GM12874 (cell line): ENCODE measurements around the gene STIM2.

Experiments
- TF ChIP-seq, protein P1 (sequence below): IDR thresholded peaks from 2 replicates; pipeline ENCODE4 v1.5.1; 2011; ENCODE audit warnings: low read depth, mild to moderate bottlenecking, control low read depth, low read length, moderate library complexity; ENCODE audit not compliant: insufficient read depth

STIM2 gene

DNA sequence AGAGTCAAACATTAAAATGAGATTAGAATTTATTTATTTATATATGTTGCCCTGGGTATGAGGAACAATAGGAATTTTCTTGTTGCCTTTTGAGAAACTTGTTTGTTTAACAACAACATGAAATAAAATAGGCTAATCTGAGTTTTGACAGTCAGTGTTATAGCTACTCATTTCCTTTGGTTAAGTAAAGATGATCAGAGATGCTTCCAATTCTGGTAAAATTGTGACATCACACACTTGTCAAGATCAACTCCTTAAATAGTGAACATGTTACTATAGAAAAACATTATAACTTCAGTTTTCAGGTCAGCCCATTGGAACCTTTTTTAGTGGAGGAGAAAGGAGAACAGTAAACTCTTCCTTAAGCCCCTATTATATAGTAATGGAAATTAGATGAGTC is 136.1 kb downstream of the STIM2 start:
- TF ChIP-seq, protein P1, sequence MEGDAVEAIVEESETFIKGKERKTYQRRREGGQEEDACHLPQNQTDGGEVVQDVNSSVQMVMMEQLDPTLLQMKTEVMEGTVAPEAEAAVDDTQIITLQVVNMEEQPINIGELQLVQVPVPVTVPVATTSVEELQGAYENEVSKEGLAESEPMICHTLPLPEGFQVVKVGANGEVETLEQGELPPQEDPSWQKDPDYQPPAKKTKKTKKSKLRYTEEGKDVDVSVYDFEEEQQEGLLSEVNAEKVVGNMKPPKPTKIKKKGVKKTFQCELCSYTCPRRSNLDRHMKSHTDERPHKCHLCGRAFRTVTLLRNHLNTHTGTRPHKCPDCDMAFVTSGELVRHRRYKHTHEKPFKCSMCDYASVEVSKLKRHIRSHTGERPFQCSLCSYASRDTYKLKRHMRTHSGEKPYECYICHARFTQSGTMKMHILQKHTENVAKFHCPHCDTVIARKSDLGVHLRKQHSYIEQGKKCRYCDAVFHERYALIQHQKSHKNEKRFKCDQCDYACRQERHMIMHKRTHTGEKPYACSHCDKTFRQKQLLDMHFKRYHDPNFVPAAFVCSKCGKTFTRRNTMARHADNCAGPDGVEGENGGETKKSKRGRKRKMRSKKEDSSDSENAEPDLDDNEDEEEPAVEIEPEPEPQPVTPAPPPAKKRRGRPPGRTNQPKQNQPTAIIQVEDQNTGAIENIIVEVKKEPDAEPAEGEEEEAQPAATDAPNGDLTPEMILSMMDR, result no peak

DNA sequence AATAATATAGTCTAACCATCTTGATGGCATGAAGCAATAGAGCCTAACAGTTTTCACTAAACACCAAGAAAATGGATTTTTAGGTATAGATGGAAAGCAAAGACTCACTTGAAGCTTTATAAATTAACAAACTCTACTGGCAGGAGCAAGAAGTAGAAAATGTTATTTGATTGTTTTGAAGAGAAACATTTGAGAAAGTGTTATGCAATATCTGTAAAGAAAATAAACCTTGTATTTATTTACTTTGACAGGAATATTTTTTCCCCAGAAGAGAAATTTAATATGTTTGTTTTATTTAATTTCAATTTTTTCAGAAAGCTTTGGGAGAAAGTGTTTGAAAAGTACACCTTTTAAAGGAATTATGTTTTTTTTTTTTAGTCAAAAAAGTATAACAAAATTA is 139.0 kb downstream of the STIM2 start:
- TF ChIP-seq, protein P1, result no peak

DNA sequence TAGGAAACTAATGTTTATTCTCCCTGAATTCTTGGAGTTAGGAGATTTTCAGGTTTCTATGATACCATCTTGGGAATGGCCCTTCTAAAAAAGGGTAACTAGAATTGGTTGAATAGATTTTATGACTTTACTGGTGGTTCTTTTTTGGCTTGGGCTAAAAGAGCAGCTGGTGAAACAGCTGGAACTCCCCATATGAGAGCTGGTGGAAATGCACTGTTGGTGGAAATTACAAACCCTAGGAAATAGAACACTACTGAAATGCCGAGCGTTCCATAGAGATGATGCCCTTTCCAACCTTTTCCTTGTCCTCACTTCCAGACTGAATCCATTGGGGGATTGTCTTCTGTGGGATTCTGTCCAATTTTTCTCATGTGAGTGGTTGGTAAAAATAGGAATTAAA is 139.5 kb downstream of the STIM2 start:
- TF ChIP-seq, protein P1, result no peak

DNA sequence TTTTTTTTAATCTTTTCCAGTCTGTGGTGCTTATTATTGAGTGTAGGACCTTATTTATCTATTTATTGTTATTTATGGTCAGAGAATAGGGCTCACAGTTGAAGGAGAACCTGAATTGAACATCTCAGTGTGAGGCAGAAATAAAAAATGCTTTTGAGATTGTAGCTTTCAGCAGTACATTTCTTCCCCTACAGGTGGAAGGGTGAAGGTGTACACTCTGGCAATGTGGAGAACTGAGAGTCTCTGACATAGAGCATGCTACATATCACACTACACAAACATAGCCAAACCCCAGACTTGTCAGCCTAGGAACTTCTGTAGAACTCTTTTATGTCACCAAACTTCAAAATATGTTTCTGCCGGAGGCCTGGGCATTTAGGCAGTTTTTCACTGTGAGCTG is 140.2 kb downstream of the STIM2 start:
- TF ChIP-seq, protein P1, result peak; percentile 50; the same call in 1 of the 2 replicates

DNA sequence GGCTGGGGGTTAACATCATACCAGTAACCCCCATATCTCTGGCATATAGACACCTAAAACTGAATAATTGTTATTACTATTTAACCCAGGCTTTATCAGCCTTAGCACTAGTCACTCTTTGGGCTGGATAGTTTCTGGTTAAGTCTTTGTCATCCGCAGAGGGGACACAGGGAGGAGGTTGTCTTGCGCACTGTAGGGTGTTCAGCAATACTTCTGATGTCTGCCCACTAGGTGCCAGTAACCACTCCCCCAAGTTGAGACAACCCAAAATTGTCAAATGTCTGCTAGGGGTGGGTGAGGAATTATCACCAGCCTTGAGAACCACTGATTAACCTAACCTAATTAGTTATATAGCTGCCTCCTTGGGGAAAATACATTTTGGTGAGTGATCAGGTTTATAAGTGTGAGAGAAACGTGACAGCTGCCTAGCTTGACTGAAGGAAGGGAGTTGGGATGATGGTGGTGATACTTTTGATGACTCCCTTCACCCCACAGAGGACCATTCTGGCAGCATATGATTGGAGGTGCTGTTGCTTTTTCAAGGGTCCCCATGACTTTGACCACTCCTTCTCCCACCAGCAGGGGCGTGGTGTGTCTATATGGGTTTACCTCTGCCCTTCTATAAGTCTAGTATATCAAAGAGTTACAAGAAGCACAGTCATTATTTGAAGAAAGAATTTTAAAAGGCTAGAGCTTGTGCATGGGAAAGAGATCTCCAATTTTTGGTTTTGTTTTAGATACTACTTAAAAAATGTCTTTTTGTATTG is 140.9 kb downstream of the STIM2 start:
- TF ChIP-seq, protein P1, result no peak

DNA sequence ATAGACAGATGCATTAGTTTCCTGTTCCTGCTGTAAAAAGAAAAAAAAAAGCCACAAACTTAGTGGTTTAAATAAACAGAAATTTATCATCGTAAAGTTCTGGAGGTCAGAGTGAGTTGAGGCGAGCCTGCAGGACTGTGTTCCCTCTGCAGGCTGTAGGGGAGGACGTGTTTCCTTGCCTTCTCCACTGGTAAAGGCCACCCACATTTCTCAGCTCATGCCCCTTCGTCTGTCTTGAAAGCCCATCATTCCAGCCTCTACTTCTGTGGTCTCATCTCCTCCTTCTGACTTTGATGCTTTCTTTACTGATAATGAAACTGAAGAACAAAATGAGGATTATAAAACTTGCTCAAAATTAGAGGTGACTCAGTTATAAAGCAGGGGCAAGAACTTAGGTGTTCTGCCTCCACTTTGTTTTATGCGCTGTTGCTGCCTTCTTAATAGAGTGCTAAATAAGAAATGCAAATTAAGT is 143.0 kb downstream of the STIM2 start:
- TF ChIP-seq, protein P1, result no peak

DNA sequence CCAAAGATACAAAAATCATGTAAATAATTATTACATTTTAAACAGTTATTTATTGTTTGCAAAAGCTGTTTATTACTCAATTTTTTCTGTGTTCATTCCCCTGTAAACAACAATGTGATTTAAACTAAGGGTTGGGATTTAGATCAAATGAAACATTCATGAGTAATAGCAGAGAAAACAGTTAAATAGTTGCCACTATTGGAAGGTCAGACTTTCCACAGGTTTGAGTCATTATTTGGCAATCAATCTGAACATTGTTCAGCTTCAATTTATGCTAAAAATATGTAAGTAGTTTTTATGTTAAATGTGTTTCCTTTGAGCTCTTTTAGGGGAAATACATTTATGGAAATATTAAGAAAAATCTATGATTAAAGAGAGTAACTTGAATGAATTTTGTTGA is 144.9 kb downstream of the STIM2 start:
- TF ChIP-seq, protein P1, result no peak
